AG10803 (cell line): ENCODE measurements around the gene GLRA3.
"Not testable (repeated sequence)": the region's sequence is repeated elsewhere in the genome, so short reads cannot be mapped to it uniquely, and the experiment has no call there.

ENCODE experiments used
- DNase-seq: peaks from one replicate; pipeline ENCODE4 v3.0.0; 2010; ENCODE audit warnings: low read depth
- H3K4me3 ChIP-seq: 2 replicates; pipeline ENCODE4 v1.5.1; 2011; ENCODE audit warnings: mild to moderate bottlenecking, low read length, control low read depth
- TF ChIP-seq, protein P1 (sequence below): conservative IDR thresholded peaks from 2 replicates; pipeline ENCODE4 v1.5.1; 2011; ENCODE audit warnings: mild to moderate bottlenecking, low read length, control low read depth, inconsistent platforms

Gene GLRA3

DNA sequence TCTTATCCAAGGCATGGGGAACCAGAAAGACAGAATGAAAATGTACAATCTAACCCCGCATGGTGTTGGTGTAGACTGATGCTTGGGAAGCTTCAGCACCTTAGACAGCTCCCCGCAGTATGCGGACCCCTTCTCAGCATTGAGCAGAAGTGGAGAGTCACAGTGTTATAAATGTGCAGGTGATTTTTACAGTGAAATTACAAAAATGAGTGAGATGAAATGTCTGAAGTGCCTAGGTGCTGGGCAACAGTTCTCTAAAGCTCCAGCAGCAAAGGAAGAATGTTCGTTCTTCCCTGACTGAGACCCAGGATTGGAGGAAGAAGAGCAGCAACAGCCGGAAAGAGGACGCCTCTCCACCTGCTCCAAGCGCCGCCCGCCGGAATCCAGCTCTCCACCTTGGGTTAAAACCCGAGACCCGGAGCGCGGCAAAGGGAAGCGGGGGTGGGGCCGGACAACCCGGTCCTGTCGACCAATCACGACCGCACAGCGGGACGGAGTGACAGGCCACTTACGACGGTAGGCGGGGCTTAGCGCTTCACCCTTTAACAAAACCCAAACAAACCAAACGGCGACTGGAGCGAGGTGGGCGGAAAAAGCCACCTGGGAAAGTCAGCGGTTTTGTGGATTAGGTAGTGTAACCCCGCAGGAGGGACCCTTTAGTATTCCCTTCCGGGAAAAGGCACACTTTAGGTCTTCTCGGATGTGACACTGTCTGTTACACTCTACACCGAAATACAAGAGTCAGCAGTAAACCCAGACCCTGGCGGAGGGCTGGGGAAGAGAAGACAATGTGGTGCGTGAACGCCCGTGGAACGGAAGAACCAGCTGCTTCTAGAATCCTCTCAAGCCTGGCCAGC is at the start of gene GLRA3:
Gene GLRA3 (minus strand): TSS at position 403 of the 857 bp plus-strand sequence. CDS start 436 bp downstream, outside the sequence.
- TF ChIP-seq, protein P1, sequence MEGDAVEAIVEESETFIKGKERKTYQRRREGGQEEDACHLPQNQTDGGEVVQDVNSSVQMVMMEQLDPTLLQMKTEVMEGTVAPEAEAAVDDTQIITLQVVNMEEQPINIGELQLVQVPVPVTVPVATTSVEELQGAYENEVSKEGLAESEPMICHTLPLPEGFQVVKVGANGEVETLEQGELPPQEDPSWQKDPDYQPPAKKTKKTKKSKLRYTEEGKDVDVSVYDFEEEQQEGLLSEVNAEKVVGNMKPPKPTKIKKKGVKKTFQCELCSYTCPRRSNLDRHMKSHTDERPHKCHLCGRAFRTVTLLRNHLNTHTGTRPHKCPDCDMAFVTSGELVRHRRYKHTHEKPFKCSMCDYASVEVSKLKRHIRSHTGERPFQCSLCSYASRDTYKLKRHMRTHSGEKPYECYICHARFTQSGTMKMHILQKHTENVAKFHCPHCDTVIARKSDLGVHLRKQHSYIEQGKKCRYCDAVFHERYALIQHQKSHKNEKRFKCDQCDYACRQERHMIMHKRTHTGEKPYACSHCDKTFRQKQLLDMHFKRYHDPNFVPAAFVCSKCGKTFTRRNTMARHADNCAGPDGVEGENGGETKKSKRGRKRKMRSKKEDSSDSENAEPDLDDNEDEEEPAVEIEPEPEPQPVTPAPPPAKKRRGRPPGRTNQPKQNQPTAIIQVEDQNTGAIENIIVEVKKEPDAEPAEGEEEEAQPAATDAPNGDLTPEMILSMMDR = no peak
- H3K4me3 ChIP-seq = no peak within 1 kb of the TSS
- DNase-seq = no peak

DNA sequence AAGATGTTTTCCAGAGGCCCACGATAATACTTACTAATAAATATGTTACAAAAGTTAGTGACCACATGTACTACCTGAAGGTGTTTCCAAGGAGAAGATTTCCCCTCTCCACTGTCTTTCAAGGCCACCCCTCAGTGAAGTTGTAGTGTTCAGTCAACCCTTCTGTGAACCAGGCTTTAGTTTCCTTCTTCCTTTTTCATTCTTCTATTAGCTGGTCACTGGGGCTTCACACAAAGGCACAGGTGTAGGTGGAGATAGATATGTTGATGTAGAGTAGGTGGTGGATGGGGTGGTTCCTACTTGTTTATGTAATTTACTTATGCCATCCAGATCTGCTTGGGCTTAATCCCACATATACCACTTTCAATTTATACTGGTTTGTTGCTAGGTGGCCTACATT is 45.9 kb upstream of the GLRA3 start:
- TF ChIP-seq, protein P1 = no peak
- no peak for DNase-seq
- no peak overlapping the region for H3K4me3 ChIP-seq

DNA sequence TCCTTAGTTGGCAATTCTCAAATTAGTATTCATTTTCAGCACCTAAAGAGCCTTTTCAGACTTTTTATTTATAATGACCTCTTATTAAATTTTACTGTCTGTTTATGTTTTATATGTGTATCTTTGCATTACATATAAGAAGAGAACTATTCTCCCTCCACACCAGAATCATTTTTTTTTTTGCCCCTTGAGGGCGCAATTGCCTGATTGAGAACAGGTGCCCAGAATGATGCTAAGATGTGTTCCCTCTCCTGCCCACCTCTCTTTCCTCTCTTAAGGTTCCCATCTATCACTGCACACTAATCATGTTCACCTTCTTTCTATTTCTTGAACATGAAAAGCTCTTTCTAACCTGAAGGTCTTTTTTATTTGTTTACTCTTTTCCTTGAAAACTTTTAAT is 44.9 kb upstream of the GLRA3 start:
- TF ChIP-seq, protein P1 = no peak
- no peak for DNase-seq
- H3K4me3 ChIP-seq = no peak overlapping the region

DNA sequence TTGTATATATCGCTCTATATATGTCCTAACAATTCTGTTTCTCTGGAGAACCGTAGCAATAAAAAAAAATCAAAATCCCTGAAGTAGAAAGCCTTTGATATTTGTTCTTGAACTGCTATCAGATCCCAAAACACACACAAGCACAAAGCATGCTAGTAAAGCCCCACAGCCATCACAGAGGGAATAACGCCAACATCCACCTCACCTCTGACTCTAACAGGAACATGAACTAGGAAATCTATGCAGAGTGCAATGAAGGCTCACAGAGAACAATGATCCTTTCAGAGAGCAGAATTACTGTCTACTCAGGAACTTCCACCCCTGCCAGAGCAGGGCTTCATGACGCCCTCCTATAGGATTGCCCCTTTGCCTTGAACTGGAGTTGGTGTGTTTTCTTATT is 44.1 kb upstream of the GLRA3 start:
- H3K4me3 ChIP-seq, DNase-seq: not testable (repeated sequence)

DNA sequence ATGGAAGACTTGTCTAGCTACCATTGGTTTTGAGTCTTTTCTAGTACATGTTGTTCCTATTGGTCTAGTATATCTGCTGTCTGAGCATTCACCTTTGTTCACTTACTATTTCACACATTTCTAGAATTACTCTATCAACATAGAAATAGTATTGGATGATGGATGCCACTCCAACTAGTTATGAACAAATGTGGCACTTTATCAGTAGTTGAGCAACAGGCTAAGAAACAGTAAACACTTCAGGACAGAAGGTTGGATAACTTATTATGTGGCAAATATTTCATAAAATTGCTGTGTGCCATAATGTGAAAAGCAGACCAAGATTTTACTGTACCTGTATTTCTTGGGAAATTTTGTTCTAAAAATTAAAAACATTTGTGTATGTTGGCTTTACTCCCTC is 42.4 kb upstream of the GLRA3 start:
- TF ChIP-seq, protein P1 = no peak
- H3K4me3 ChIP-seq = no peak overlapping the region
- no peak for DNase-seq

DNA sequence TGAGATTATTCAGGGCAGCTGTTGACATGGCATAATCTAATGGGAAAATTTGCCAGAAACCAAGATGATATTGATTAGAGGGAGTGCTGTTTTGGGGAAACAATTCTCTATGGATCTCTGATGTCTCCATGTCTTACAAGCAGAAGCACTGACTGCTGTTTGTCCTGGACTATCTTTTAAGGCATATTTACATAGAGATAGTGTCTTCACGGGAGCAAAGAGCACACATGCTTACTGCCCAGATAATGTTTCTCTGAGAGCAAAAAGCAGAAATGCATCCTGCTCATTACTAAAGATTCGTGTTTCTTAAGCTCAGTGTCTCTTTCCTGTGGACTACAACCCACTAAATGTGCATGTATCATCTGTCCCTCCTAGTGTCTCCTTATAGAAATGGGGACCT is 41.3 kb upstream of the GLRA3 start:
- no peak overlapping the region for H3K4me3 ChIP-seq
- TF ChIP-seq, protein P1 = no peak
- DNase-seq = no peak

DNA sequence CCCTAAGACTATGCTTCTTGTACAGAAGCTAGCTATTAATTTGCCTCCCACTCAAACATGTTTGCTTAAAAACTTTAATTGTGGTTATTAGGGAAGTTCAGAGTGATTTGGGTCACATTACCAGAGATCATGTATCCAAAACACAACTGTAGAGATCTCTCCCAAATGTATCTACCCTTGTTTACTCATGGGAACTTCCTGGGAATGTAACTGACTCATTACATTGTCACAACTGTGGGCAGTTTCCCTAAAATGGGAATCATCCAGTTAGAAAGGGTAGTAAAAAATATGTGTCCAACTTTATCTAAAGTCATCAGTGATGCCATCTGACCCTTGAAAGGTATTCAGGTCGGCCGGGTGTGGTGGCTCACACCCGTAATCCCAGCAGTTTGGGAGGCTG is 40.3 kb upstream of the GLRA3 start:
- no peak overlapping the region for H3K4me3 ChIP-seq
- no peak for DNase-seq
- TF ChIP-seq, protein P1 = no peak
